Endothelial cell of umbilical vein (primary cell): ENCODE results near the gene LXN. TPM values are rescaled to one million over a fixed set of nuclear protein-coding genes. Genes with fewer than 3 reads are reported as not detected.
A peak's percentile ranks its signal among the peaks of the same experiment; 100 is the strongest.

Experiments
- BruUV-seq: library from RNA; stranded (reverse); fragments of 400-500 nt; replicated peaks from 2 replicates; lab custom pipeline; 2021; lab: Mats Ljungman, UMichigan
- CTCF ChIA-PET: fragments of 300-600, 350-600 bp; sonication (Branson Sonifier 250); formaldehyde crosslinking; loops from one replicate; lab custom pipeline; 2021; ENCODE audit warnings: antibody characterized with exemption, inconsistent platforms; lab: Charles Lee
- POLR2A ChIA-PET: fragments of 300-600, 350-600 bp; sonication (Branson Sonifier 250); formaldehyde crosslinking; loops from one replicate; lab custom pipeline; 2021; ENCODE audit warnings: antibody characterized with exemption, inconsistent platforms; lab: Charles Lee
- DNase-seq: peaks from one replicate; pipeline ENCODE4 v3.0.0-alpha.2; 2011; ENCODE audit warnings: low read depth, low spot score
- FAIRE-seq: peaks from 2 replicates; lab custom pipeline; 2011; peaks lifted over from hg19 to GRCh38; lab: Jason Lieb, UNC
- H2AFZ ChIP-seq: 2 replicates; pipeline ENCODE4 v1.6.0; 2012; ENCODE audit warnings: low read depth, low read length, control low read depth, inconsistent platforms
- H3K27ac ChIP-seq: 2 replicates; pipeline ENCODE4 v1.5.1; 2011; ENCODE audit warnings: low read depth, mild to moderate bottlenecking, control low read depth, low read length, moderate library complexity; ENCODE audit not compliant: insufficient read depth
- H3K27me3 ChIP-seq, 2 experiments: 2 replicates each; pipeline versions ENCODE4 v1.6.0 to v1.6.1; 2011; ENCODE audit warnings: low read length in 2 of 2, mixed read lengths in 1 of 2; ENCODE audit not compliant: control insufficient read depth in 2 of 2, insufficient read depth in 2 of 2
- H3K36me3 ChIP-seq, 2 experiments: 2 replicates in 1 of 2; 3 replicates in 1 of 2; pipeline ENCODE4 v1.5.1; 2011; ENCODE audit warnings: low read length in 2 of 2, mild to moderate bottlenecking in 1 of 2, moderate library complexity in 1 of 2; ENCODE audit not compliant: control insufficient read depth in 2 of 2, insufficient read depth in 2 of 2; ENCODE audit errors: extremely low read depth in 1 of 2
- H3K4me1 ChIP-seq: 3 replicates; pipeline ENCODE4 v1.5.1; 2011; ENCODE audit warnings: mild to moderate bottlenecking, low read length; ENCODE audit not compliant: control insufficient read depth, insufficient read depth; ENCODE audit errors: extremely low read depth
- H3K4me2 ChIP-seq: 2 replicates; pipeline ENCODE4 v1.6.1; 2011; ENCODE audit warnings: low read length, control low read depth, mixed read lengths; ENCODE audit not compliant: insufficient read depth
- H3K4me3 ChIP-seq, 3 experiments: fragments of 200-600 bp in 1 of 3; sonication (generic), shearing (Covaris generic) in 1 of 3; replicated peaks in 1 of 3; 2 replicates each; pipeline ENCODE4 v1.5.1; 2011 to 2016; ENCODE audit warnings: control low read depth in 3 of 3, low read length in 3 of 3, mild to moderate bottlenecking in 2 of 3, inconsistent platforms in 1 of 3, low read depth in 1 of 3, moderate library complexity in 1 of 3; ENCODE audit not compliant: insufficient read depth in 1 of 3
- H3K79me2 ChIP-seq: 2 replicates; pipeline ENCODE4 v1.6.0; 2012; ENCODE audit warnings: low read length, inconsistent platforms; ENCODE audit not compliant: control insufficient read depth, insufficient read depth
- H3K9ac ChIP-seq: replicated peaks from 2 replicates; pipeline ENCODE3; 2011; ENCODE audit warnings: low read length, control low read depth; ENCODE audit not compliant: insufficient read depth; ENCODE audit errors: extremely low read depth
- H3K9me1 ChIP-seq: replicated peaks from 3 replicates; pipeline ENCODE4 v1.6.0; 2011; ENCODE audit warnings: mild to moderate bottlenecking, low read length; ENCODE audit not compliant: control insufficient read depth, insufficient read depth; ENCODE audit errors: extremely low read depth
- H3K9me3 ChIP-seq: replicated peaks from 2 replicates; pipeline ENCODE4 v1.5.1; 2012; ENCODE audit warnings: low read length, inconsistent platforms; ENCODE audit not compliant: control insufficient read depth, insufficient read depth
- H4K20me1 ChIP-seq: replicated peaks from 2 replicates; pipeline ENCODE3; 2011; ENCODE audit warnings: mild to moderate bottlenecking, low read length; ENCODE audit not compliant: control insufficient read depth, insufficient read depth; ENCODE audit errors: extremely low read depth
- EZH2 ChIP-seq: IDR thresholded peaks from 2 replicates; pipeline ENCODE4 v1.6.1; 2012; ENCODE audit warnings: borderline replicate concordance, low read depth, mild to moderate bottlenecking, moderate library complexity, low read length, inconsistent platforms; ENCODE audit not compliant: severe bottlenecking
- FOS ChIP-seq: IDR thresholded peaks from 2 replicates; pipeline ENCODE4 v1.6.1; 2011; ENCODE audit warnings: mild to moderate bottlenecking, low read length, moderate library complexity, borderline replicate concordance; ENCODE audit not compliant: insufficient read depth
- GATA2 ChIP-seq: IDR thresholded peaks from 2 replicates; pipeline ENCODE4 v1.7.0; 2011; ENCODE audit warnings: low read depth, mild to moderate bottlenecking, moderate library complexity, mixed read lengths, low read length; ENCODE audit not compliant: insufficient read length, insufficient read depth
- JUN ChIP-seq: IDR thresholded peaks from 2 replicates; pipeline ENCODE4 v1.6.1; 2011; ENCODE audit warnings: borderline replicate concordance, low read depth; ENCODE audit not compliant: insufficient read length, insufficient read depth
- MYC ChIP-seq: IDR thresholded peaks from one replicate; pipeline ENCODE4 v1.6.1; 2011; ENCODE audit warnings: mild to moderate bottlenecking, low read depth, low read length
- POLR2A ChIP-seq: IDR thresholded peaks from 2 replicates; pipeline ENCODE4 v1.6.1; 2012; ENCODE audit warnings: low read depth, mild to moderate bottlenecking, control low read depth, low read length
- POLR2AphosphoS5 ChIP-seq: IDR thresholded peaks from 2 replicates; pipeline ENCODE4 v1.6.1; 2012; ENCODE audit warnings: low read depth, mild to moderate bottlenecking, control low read depth, low read length, moderate library complexity; ENCODE audit not compliant: insufficient read depth
- dilution Hi-C: fragments of 300-500 bp; cut with MboI; formaldehyde crosslinking; loops from one replicate; pipeline ENCODE4 v1.15.0; 2019; ENCODE audit warnings: low sequenced_read_pairs; ENCODE audit not compliant: extremely low pct_ligation_motif_present
- intact Hi-C: fragments of 100-400 bp; cut with micrococcal nuclease; formaldehyde crosslinking; loops from one replicate; pipeline ENCODE4 v1.10.0; 2022
- polyA plus RNA-seq, 4 experiments: library from polyadenylated mRNA; depleted of rRNA in 3 of 4; stranded (reverse) in 3 of 4; unstranded in 1 of 4; fragments of >200 nt; gene quantifications; 2 replicates each; pipeline versions ENCODE4 v1.2.1 to v1.2.3, GENCODE V29; 2011 to 2012; ENCODE audit warnings: missing spikeins in 1 of 4
- total RNA-seq: library from RNA; stranded (reverse); gene quantifications from 2 replicates; pipeline ENCODE4 v1.2.3, GENCODE V29; 2021
- TF ChIP-seq, protein P1 (sequence below), 2 donors: IDR thresholded peaks; 1 replicate in 1 of 2; 2 replicates in 1 of 2; pipeline ENCODE4 v1.5.1; 2011; ENCODE audit warnings: low read length in 2 of 2, mild to moderate bottlenecking in 2 of 2, moderate library complexity in 2 of 2, control low read depth in 1 of 2, inconsistent platforms in 1 of 2, low read depth in 1 of 2; ENCODE audit not compliant: insufficient read depth in 1 of 2; ENCODE audit errors: extremely low read depth in 1 of 2
- TF ChIP-seq, protein P2 (sequence below): IDR thresholded peaks from 2 replicates; pipeline ENCODE4 v1.6.1; 2011; ENCODE audit not compliant: insufficient read depth, insufficient read length

Gene LXN
- total and polyA plus RNA-seq, 2 donors (not counting 3 experiments of a cell fraction or from before 2014, with no cell fraction given): 56.9 to 118 TPM

DNA sequence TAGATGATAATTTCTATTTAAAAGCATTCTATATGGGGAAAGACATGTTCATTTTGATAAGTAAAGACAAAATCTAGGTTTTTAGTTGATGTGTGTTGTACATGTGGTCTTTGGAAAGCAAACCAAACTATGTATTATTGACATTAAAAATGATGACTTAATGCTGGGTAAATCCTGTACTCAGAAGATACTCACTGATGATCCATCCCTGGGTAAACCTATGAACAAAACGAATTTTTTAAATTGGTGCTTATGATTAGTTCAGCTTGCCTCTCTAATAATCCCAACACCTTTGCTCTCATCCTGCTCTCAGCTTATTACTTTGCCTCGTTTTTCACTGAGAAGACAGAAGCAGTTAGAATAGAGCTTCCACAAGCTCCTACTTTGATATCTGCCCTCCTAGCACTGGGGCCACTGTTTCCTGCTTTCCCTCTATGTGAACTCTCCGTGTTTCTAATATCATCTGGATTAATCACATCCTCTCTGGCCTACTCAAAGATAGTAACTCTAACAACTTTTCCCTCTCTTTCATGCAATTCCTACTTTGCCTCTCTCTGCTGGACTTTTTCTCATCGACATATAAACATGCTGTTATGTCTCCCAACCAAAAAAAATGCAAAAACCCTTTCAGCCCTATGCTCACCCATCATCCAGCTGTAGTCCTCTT is 30.5 kb upstream of the LXN start:
- FAIRE-seq (peak; percentile 84), DNase-seq (peak; percentile 89)
- Histone ChIP-seq H3K27me3 (no peaks in the 10 kb centered on the region), H3K9me1 (no peaks in the 10 kb centered on the region), H3K9ac (peak overlapping the region; percentile 69), H3K9me3 (no peaks in the 10 kb centered on the region), H3K36me3 (no peaks in the 10 kb centered on the region), H3K4me2 (peak overlapping the region; percentile 95), H3K27ac (peak overlapping the region; percentile 80), H4K20me1 (no peaks in the 10 kb centered on the region), H3K4me1 (peaks cover 52% of the 10 kb centered on the region), H2AFZ (no peak overlapping the region), H3K79me2 (peaks cover 3% of the 10 kb centered on the region), H3K4me3 (peak overlapping the region in 1 of 3 experiments; percentile 23)
- dilution Hi-C loops: no loop called here
- intact Hi-C loops: loop anchor here (1.0 to 5.0 kb wide), 4 partner anchors 10 to 41 kb away; no protein-coding TSS in a partner anchor
- POLR2A ChIA-PET: interaction anchor here (1.0 to 1.2 kb wide), 2 partner anchors 10 to 16 kb away, joined by 3 to 4 read pairs; no protein-coding TSS in a partner anchor
- TF ChIP-seq POLR2AphosphoS5 (peak; percentile 71), GATA2 (peak; percentile 80), POLR2A (peak; percentile 50), FOS (peak; percentile 61), JUN (peak; percentile 37), MYC (no peak), EZH2 (no peak)
- TF ChIP-seq, protein P1, sequence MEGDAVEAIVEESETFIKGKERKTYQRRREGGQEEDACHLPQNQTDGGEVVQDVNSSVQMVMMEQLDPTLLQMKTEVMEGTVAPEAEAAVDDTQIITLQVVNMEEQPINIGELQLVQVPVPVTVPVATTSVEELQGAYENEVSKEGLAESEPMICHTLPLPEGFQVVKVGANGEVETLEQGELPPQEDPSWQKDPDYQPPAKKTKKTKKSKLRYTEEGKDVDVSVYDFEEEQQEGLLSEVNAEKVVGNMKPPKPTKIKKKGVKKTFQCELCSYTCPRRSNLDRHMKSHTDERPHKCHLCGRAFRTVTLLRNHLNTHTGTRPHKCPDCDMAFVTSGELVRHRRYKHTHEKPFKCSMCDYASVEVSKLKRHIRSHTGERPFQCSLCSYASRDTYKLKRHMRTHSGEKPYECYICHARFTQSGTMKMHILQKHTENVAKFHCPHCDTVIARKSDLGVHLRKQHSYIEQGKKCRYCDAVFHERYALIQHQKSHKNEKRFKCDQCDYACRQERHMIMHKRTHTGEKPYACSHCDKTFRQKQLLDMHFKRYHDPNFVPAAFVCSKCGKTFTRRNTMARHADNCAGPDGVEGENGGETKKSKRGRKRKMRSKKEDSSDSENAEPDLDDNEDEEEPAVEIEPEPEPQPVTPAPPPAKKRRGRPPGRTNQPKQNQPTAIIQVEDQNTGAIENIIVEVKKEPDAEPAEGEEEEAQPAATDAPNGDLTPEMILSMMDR (IDR thresholded peaks at IDR 0.05; ENCODE audit: extremely low read depth in 1 of 2, insufficient read depth in 1 of 2, low read depth in 1 of 2, low read length in 2 of 2): no peak
- TF ChIP-seq, protein P2, sequence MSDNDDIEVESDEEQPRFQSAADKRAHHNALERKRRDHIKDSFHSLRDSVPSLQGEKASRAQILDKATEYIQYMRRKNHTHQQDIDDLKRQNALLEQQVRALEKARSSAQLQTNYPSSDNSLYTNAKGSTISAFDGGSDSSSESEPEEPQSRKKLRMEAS: no peak
- BruUV-seq: TSS peak; percentile 98
- CTCF ChIA-PET: interaction anchor here (0.6 to 3.2 kb wide), 8 partner anchors 10 to 89 kb away, joined by 3 to 14 read pairs (median 4); partner anchors contain the start of gene LXN
